Cerebellar cortex (tissue), 1 donor: ENCODE results near the gene ABCC1.
A peak's percentile ranks its signal among the peaks of the same experiment; 100 is the strongest.
"Not testable (repeated sequence)": the region's sequence is repeated elsewhere in the genome, so short reads cannot be mapped to it uniquely, and the experiment has no call there.

Source experiments
- DNase-seq: peaks from one replicate; pipeline ENCODE4 v3.0.0-alpha.2; 2015; ENCODE audit warnings: low spot score

The ABCC1 gene

GRCh38 chr16:16141141-16141540 lies 191.7 kb downstream of the ABCC1 start:
- no peak for DNase-seq

- no peak for DNase-seq
These were observed 192.5 kb downstream of the ABCC1 start for GRCh38 chr16:16141784-16142396.

GRCh38 chr16:16143038-16143763 lies 193.8 kb downstream of the ABCC1 start:
- DNase-seq: peak; percentile 31

- no peak for DNase-seq
These were observed 194.5 kb downstream of the ABCC1 start for GRCh38 chr16:16143931-16144330.

- DNase-seq: no peak
These were observed 195.0 kb downstream of the ABCC1 start for GRCh38 chr16:16144416-16144815.

- DNase-seq: no peak
These were observed 195.9 kb downstream of the ABCC1 start for GRCh38 chr16:16145286-16145685.

- peak; percentile 48 for DNase-seq
These were observed 197.2 kb downstream of the ABCC1 start for GRCh38 chr16:16146380-16147315.

GRCh38 chr16:16147316-16147999 lies 198.0 kb downstream of the ABCC1 start:
- DNase-seq: no peak

- DNase-seq: not testable (repeated sequence)
These were observed 198.7 kb downstream of the ABCC1 start for GRCh38 chr16:16148000-16148599.

GRCh38 chr16:16148755-16149154 lies 199.3 kb downstream of the ABCC1 start:
- no peak for DNase-seq

GRCh38 chr16:16149710-16150116 lies 200.3 kb downstream of the ABCC1 start:
- no peak for DNase-seq

GRCh38 chr16:16150117-16150877 lies 200.9 kb downstream of the ABCC1 start:
- DNase-seq: no peak

- no peak for DNase-seq
These were observed 201.4 kb downstream of the ABCC1 start for GRCh38 chr16:16150878-16151152.

GRCh38 chr16:16151315-16151714 lies 201.9 kb downstream of the ABCC1 start:
- DNase-seq: no peak

- DNase-seq: not testable (repeated sequence)
These were observed 203.6 kb downstream of the ABCC1 start for GRCh38 chr16:16153000-16153399.

- no peak for DNase-seq
These were observed 205.0 kb downstream of the ABCC1 start for GRCh38 chr16:16154281-16154951.

- DNase-seq: no peak
These were observed 205.8 kb downstream of the ABCC1 start for GRCh38 chr16:16155234-16155633.

- no peak for DNase-seq
These were observed 207.8 kb downstream of the ABCC1 start for GRCh38 chr16:16157166-16157565.

- DNase-seq: no peak
These were observed 208.8 kb downstream of the ABCC1 start for GRCh38 chr16:16158082-16158658.

- DNase-seq: no peak
These were observed 209.4 kb downstream of the ABCC1 start for GRCh38 chr16:16158741-16159374.
